CD4-positive, alpha-beta T cell treated with Interleukin-15 for 4 hours (primary cell): ENCODE results near the gene MCUB.
"Not testable (repeated sequence)": the region's sequence is repeated elsewhere in the genome, so short reads cannot be mapped to it uniquely, and the experiment has no call there.

ENCODE experiments used
- DNase-seq: peaks from one replicate; pipeline ENCODE4 v3.0.0-alpha.2; 2020; ENCODE audit warnings: low spot score

MCUB gene, protein sequence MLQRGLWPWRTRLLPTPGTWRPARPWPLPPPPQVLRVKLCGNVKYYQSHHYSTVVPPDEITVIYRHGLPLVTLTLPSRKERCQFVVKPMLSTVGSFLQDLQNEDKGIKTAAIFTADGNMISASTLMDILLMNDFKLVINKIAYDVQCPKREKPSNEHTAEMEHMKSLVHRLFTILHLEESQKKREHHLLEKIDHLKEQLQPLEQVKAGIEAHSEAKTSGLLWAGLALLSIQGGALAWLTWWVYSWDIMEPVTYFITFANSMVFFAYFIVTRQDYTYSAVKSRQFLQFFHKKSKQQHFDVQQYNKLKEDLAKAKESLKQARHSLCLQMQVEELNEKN

GRCh38 chr4:109559983-109560686 lies at the start of gene MCUB:
Gene MCUB, plus strand, starts transcription at chr4:109560246. Its CDS starts 92 bp downstream, at chr4:109560338.
- DNase-seq = peak; percentile 88

- DNase-seq = no peak
These were observed 49.4 kb upstream of the MCUB start for GRCh38 chr4:109510687-109511086.

GRCh38 chr4:109511414-109511813 lies 48.6 kb upstream of the MCUB start:
- DNase-seq = no peak

GRCh38 chr4:109513368-109513767 lies 46.7 kb upstream of the MCUB start:
- not testable (repeated sequence) for DNase-seq

- no peak for DNase-seq
These were observed 27.9 kb upstream of the MCUB start for GRCh38 chr4:109532182-109532581.

GRCh38 chr4:109545401-109545800 lies 14.6 kb upstream of the MCUB start:
- DNase-seq = no peak

- DNase-seq = no peak
These were observed 12.7 kb upstream of the MCUB start for GRCh38 chr4:109547394-109547793.

DNA sequence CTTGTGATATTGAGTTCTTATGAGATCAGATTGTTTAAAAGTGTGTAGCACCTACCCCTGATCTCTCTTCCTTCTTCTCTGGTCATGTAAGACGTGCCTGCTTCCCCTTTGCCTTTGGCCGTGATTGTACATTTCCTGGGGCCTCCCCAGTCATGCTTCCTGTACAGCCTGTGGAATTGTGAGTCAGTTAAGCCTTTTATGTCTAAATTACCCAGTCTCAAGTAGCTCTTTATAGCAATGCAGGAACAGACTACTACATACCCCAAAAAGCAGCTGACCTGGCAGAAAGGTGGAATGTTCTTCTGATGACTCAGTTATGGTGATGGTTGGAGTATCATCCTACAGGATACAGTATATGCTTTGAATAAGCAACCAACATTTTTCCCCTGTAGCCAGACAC lies 11.4 kb upstream of the MCUB start:
- DNase-seq = peak; percentile 32

DNA sequence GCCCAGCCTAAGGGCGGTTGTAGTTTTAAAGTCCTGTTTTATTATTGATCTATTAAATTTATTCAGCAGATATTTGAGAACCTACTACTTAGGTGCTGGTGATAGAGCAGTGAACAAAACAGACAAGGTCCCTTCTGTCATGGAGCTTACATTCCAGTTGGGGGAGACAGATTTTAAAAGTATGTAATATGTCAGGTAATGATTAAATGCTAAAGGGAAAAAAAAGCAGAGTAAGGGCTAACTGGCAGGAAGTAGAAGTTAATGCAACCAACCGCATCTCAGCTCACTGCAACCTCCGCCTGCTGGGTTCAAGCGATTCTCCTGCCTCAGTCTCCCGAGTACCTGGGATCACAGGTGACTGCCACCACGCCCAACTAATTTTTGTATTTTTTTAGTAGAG lies 7.8 kb upstream of the MCUB start:
- no peak for DNase-seq

DNA sequence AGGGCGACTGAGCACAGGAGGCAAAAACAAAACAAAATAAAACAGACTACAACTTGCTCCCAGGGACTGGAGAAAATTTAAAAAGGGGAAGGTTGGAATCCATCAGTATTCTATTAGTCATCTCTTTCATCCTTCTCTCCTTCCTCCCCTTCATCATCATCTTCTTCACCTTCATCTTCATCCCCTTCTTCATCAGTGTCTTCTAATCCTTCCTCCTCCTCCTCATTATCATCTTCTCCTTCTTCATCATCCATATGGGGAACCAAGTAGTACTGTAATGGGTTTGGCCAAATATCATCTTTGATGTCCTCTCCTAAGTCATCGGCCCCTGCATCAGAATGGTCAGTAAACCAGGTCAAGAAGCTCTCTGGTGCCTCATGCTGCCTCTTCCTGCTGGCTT lies 6.9 kb upstream of the MCUB start:
- no peak for DNase-seq

GRCh38 chr4:109554971-109555370 lies 5.1 kb upstream of the MCUB start:
- no peak for DNase-seq

DNA sequence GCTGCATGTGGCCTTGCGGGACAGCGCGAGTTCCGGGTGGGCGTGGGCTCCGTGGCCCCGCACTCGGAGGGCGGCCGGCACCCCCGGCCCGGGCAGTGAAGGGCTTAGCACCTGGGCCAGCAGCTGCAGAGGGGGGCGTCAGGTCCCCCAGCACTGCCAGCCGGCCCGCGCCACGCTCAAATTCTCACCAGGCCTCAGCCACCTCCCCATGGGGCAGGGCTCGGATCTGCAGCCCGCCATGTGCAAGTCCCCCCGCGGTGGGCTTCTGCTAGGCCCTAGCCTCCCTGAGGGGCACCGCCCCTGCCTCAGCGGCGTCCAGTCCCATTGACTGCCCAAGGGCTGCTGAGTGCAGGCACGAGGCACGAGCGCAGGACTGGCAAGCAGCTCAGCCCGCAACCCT lies 2.6 kb upstream of the MCUB start:
- no peak for DNase-seq

DNA sequence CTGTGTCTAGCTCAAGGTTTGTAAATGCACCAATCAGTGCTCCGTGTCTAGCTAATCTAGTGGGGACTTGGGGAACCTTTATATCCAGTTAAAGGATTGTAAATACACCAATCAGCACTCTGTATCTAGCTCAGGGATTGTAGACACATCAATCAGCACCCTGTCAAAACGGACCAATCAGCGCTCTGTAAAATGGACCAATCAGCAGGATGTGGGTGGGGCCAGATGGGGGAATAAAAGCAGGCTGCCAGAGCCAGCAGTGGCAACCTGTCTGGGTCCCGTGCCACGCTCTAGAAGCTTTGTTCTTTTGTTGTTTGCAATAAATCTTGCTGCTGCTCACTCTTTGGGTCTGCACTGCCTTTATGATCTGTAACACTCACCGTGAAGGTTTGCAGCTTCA lies 2.0 kb upstream of the MCUB start:
- DNase-seq = peak; percentile 19

GRCh38 chr4:109559625-109559982 lies 442 bp upstream of the MCUB start:
- peak; percentile 28 for DNase-seq

DNA sequence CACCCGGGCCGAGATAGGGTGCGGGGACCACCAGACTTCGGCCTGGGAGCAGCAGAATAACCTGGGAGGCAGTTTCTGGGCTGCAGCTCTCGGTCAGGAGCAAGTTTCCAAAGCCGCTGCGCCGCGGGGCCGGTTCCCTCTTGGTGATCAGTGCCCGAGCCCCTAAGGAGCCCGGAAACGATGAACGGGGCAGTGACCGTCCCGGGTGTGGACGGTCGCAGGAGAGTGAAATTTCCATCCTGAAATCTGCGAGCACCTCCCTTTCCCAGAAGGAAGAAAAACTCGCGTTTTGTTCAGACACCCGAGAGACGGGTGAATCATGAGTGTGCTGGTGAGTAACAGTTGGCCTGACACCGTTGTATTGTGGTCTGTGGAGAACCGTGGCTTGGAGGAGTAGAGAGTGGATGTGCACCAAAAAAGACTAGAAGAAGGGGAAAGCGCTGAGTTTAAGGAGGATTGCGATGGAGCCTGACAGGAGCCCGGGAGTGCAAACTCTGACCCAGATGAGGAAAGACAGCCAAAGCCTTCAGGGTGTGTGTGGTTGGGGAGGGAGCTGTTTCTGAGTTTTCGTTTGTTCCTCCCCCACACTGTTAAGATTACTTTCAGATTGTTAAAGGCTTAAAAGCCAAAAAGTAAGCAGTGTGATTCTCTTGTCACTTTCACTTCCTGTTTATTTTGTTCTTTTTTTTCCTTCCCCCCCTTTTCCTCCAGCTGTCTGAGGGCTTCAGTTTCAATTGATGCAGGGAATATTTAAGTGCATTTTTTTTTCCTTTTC lies 828 bp downstream of the MCUB start:
- DNase-seq = peak; percentile 69

GRCh38 chr4:109562457-109563239 lies 2.6 kb downstream of the MCUB start:
- no peak for DNase-seq

GRCh38 chr4:109571494-109571893 lies 11.4 kb downstream of the MCUB start:
- no peak for DNase-seq

- no peak for DNase-seq
These were observed 12.1 kb downstream of the MCUB start for GRCh38 chr4:109572154-109572553.

GRCh38 chr4:109574443-109574850 lies 14.4 kb downstream of the MCUB start:
- peak; percentile 29 for DNase-seq

DNA sequence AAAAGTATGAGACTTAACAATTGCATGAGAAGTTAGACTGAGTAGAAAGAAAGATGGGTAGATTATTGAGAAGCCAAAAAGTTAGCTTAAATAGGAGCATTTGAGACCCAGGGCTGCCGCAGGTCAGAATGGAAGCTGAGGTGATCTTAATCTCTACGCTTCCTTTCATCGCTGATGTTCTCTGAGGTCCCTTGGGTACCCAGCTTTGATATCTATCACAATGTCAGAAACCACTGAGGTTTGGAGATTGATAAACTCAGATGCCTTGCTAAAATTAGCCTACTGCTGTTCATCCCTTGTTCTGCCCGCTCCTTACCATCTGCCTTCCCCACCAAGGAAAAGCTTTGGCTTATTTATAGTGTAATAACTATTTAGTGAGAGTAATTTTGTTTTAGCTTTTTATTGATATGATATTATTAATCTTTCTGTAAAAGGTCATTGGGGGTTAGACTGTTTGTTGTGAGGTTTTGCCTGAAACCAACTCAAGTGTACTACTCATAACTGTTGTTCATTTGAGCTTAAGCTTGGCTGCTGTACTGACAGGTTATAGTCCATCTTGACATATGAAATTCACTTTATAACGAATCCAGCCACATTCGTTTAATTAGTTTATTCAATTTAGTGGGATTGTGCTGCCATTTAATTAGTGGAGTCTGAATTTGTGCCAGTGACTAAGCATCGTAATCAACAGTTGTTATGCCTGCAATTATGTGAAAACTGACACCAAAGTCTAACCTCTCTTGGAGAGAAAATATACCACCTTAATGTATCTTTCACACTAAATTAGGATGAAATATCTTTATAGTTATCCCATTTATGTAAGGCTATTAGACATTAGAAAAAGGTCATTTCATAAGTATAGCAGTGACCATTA lies 15.1 kb downstream of the MCUB start:
- DNase-seq = peak; percentile 14

- no peak for DNase-seq
These were observed 16.4 kb downstream of the MCUB start for GRCh38 chr4:109576462-109576861.
